HUES64 (cell line): ENCODE measurements around the gene WWC1. TPM values are rescaled to one million over a fixed set of nuclear protein-coding genes. Genes with fewer than 3 reads are reported as not detected.
A peak's percentile ranks its signal among the peaks of the same experiment; 100 is the strongest.

ENCODE experiments used
- H3K27ac ChIP-seq: 2 replicates; pipeline ENCODE4 v1.7.0; 2013; ENCODE audit warnings: low read depth, low read length, inconsistent platforms
- H3K27me3 ChIP-seq: 2 replicates; pipeline ENCODE4 v1.6.1; 2013; ENCODE audit warnings: mild to moderate bottlenecking, low read length; ENCODE audit not compliant: insufficient read depth
- H3K36me3 ChIP-seq: 2 replicates; pipeline ENCODE4 v1.6.1; 2013; ENCODE audit warnings: mild to moderate bottlenecking, low read length; ENCODE audit not compliant: insufficient read depth
- H3K4me1 ChIP-seq: 2 replicates; pipeline ENCODE4 v1.6.1; 2013; ENCODE audit warnings: mild to moderate bottlenecking, low read length, moderate library complexity; ENCODE audit not compliant: insufficient read depth
- H3K4me3 ChIP-seq: 2 replicates; pipeline ENCODE4 v1.5.1; 2013; ENCODE audit warnings: mild to moderate bottlenecking, low read length, moderate library complexity
- H3K9ac ChIP-seq: 2 replicates; pipeline ENCODE4 v1.6.1; 2013; ENCODE audit warnings: mild to moderate bottlenecking, low read depth, low read length
- H3K9me3 ChIP-seq: 2 replicates; pipeline ENCODE4 v1.6.1; 2013; ENCODE audit warnings: low read depth, low read length; ENCODE audit not compliant: insufficient read depth
- WGBS: fragments of 150-250, 120-280 bp; methylation state at CpG from one replicate; pipeline ENCODE4 v1.1.7; 2013; ENCODE audit warnings: missing lambda C conversion rate; 5-methylcytosine and 5-hydroxymethylcytosine counted together
- polyA plus RNA-seq, 2 experiments: library from polyadenylated mRNA; stranded (reverse); fragments of 50-300 nt; gene quantifications; one replicate each; pipeline ENCODE4 v1.2.3, GENCODE V29; 2013

Gene WWC1
- 15.9 TPM for polyA plus RNA-seq (2013, experiment 1 of 2)
- polyA plus RNA-seq (2013, experiment 2 of 2), result 21.4 TPM

DNA sequence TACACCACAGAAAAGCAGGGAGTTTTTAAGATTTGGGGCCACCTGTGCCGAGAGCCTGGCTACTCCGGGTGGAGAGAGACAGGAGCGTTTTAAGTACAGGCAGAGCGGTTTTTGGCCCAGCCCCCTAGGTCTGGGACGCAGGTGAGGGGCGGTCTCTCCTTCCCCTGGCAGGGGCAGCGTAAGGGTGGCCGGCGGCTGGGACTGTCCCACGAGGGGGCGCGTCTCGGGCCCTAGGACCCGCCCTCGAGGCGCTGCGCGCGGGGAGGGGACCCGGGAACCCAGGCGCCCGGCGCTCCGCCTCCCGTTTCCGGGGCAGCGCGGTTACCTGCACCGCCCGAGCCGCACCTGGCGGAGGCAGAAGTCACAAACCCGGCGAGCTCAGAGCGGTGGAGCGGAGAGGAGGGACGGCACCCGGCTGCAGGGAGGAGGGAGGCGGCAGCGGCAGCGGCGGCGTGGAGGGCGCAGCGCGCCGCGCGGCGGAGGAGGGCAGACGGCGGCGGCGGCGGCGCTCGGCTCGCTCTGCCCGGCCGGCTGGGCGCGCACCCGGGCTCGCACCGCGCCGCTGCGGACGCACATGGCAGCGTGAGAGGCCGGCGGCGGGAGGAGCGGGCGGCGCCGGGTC lies at the start of gene WWC1:
Gene WWC1 (plus strand): TSS at position 304 of the 622 bp plus-strand sequence. CDS start 508 bp downstream, outside the sequence.
- H3K4me3 ChIP-seq, result peak within 1 kb of the TSS; percentile 69
- no peaks in the 10 kb centered on the region for H3K36me3 ChIP-seq
- under 1% methylated on average over 77 of the region's 77 CpGs for WGBS
- H3K27ac ChIP-seq, result peak within 1 kb of the TSS; percentile 19; the same call in 1 of the 2 replicates
- H3K27me3 ChIP-seq, result no peaks in the 10 kb centered on the region
- H3K4me1 ChIP-seq, result peaks cover 31% of the 10 kb centered on the region
- no peaks in the 10 kb centered on the region for H3K9me3 ChIP-seq
- peak within 1 kb of the TSS; percentile 66 for H3K9ac ChIP-seq

DNA sequence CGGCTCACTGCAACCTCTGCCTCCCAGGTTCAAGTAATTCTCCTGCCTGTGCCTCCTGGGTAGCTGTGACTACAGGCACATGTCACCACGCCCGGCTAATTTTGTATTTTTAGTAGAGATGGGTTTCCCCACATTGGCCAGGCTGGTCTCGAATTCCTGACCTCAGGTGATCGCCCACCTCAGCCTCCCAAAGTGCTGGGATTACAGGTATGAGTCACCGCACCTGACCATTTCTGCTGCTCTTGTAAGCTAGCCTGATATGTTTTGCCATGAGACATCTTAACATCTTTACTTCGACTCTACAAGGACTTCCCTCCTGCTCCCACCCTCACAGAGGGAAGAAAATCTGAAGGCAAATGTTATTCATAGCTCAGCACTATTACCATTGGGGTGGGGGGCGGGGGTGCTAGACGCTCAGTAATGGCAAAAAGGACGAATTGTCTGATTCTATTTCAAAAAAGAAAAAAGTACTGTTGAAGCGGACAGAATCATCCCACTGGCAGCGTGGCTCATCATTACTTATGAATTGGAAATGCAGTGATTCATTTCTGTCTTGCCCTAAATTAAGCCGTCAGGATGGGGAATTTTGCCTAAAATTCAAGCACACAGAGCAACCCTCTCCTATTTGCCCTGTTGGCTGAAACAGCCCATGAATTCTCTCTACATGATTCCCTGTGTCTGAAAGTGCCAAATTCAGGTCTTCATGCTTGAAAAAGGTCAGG lies 46.4 kb upstream of the WWC1 start:
- Histone ChIP-seq H3K9me3 (no peaks in the 10 kb centered on the region), H3K36me3 (no peaks in the 10 kb centered on the region), H3K27ac (no peak overlapping the region), H3K9ac (no peak overlapping the region), H3K4me3 (no peak overlapping the region), H3K27me3 (peaks cover 24% of the 10 kb centered on the region), H3K4me1 (no peaks in the 10 kb centered on the region)
- WGBS, result 87% methylated on average over 13 of the region's 13 CpGs

- Histone ChIP-seq H3K27ac (no peak overlapping the region), H3K9ac (no peak overlapping the region), H3K9me3 (no peaks in the 10 kb centered on the region), H3K4me3 (no peak overlapping the region), H3K36me3 (no peaks in the 10 kb centered on the region), H3K27me3 (no peaks in the 10 kb centered on the region), H3K4me1 (no peaks in the 10 kb centered on the region)
Observed at GRCh38 chr5:168249923-168250322, 41.5 kb upstream of the WWC1 start.

- Histone ChIP-seq H3K4me1 (no peaks in the 10 kb centered on the region), H3K27me3 (no peaks in the 10 kb centered on the region), H3K27ac (no peak overlapping the region), H3K4me3 (no peak overlapping the region), H3K9me3 (no peaks in the 10 kb centered on the region), H3K9ac (no peak overlapping the region), H3K36me3 (no peaks in the 10 kb centered on the region)
- WGBS, result 80% methylated on average over 7 of the region's 7 CpGs
Observed at GRCh38 chr5:168251259-168251658, 40.2 kb upstream of the WWC1 start.

DNA sequence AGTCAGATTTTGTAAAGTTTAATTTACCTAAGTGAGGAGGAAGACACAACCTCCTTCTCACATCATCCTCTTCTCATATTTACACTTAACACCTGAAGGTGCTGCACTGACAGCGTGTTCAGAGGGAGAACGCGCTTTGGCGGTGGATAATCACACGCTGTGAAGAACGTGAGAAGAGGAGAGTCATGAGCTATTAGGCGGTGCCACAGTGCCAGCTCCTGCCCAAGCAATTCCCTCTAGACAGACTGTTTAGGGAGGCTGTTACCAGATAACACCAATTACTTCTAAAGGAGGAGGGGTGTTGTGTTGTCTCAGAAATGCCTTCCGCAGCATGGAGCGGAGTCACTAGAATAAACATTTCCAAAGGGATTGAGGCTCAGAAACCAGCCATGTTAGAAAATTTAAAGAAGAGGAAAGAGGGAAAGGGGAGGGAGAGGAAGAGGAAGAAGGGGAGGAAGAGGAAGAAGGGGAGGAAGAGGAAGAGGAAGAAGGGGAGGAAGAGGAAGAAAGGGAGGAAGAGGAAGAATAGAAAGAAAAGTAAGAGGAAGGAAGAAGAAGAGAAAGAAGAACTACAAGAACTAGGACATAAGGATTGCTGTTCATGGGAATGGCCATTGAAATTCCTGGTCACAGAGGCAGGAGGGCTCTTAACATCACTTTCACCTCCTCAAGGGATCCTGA lies 37.3 kb upstream of the WWC1 start:
- no peaks in the 10 kb centered on the region for H3K9me3 ChIP-seq
- WGBS, result 95% methylated on average over 9 of the region's 9 CpGs
- H3K27ac ChIP-seq, result no peak overlapping the region
- H3K27me3 ChIP-seq, result no peaks in the 10 kb centered on the region
- H3K9ac ChIP-seq, result no peak overlapping the region
- no peaks in the 10 kb centered on the region for H3K4me1 ChIP-seq
- H3K36me3 ChIP-seq, result no peaks in the 10 kb centered on the region
- H3K4me3 ChIP-seq, result no peak overlapping the region

DNA sequence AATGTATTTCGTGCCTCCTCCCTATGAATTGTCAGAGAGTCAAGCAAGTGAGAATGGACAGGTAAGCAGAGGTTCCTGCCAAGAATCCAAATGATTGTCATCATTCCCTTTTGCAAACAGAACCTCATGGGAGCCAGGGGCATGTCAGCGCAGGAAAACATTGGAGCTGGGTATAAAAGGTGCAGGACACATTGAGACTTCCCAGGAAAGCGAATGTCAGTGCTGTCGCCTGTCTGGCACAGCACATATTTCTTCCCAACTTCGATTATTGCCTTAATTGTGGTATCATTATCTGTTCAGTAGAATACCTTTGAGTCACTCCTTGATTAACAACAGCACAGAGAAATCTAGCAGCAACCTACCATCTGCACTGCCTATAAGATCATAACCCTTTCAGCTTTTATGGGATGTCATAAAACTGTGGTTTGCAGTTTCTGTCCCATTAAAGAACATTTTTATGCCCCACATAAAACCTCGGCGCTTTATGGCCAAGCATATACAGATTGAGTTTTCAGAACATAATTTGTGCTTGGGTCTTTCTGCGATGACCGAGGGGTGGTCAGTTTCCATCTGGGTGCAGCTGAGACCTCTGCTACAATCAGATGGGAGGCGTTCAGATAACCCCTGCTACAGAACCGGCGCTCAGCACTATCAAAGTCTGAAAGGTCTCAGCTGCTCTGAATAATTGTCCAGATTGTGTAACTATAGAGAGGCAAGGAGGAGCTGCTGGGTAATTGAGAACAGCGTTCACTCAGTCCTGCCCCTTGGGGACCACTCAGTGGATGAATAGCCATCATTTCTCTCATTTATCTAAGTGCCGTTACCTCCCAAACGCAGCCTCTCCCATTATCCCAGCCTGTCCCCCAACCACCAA lies 30.9 kb upstream of the WWC1 start:
- no peak overlapping the region for H3K4me3 ChIP-seq
- no peaks in the 10 kb centered on the region for H3K4me1 ChIP-seq
- WGBS, result 93% methylated on average over 15 of the region's 15 CpGs
- no peaks in the 10 kb centered on the region for H3K9me3 ChIP-seq
- H3K36me3 ChIP-seq, result no peaks in the 10 kb centered on the region
- no peak overlapping the region for H3K9ac ChIP-seq
- H3K27ac ChIP-seq, result no peak overlapping the region
- H3K27me3 ChIP-seq, result no peaks in the 10 kb centered on the region

GRCh38 chr5:168261227-168261571 lies 30.2 kb upstream of the WWC1 start:
- H3K36me3 ChIP-seq, result no peaks in the 10 kb centered on the region
- no peak overlapping the region for H3K27ac ChIP-seq
- H3K27me3 ChIP-seq, result no peaks in the 10 kb centered on the region
- H3K9me3 ChIP-seq, result no peaks in the 10 kb centered on the region
- 80% methylated on average over 3 of the region's 3 CpGs for WGBS
- H3K9ac ChIP-seq, result no peak overlapping the region
- H3K4me3 ChIP-seq, result no peak overlapping the region
- no peaks in the 10 kb centered on the region for H3K4me1 ChIP-seq

DNA sequence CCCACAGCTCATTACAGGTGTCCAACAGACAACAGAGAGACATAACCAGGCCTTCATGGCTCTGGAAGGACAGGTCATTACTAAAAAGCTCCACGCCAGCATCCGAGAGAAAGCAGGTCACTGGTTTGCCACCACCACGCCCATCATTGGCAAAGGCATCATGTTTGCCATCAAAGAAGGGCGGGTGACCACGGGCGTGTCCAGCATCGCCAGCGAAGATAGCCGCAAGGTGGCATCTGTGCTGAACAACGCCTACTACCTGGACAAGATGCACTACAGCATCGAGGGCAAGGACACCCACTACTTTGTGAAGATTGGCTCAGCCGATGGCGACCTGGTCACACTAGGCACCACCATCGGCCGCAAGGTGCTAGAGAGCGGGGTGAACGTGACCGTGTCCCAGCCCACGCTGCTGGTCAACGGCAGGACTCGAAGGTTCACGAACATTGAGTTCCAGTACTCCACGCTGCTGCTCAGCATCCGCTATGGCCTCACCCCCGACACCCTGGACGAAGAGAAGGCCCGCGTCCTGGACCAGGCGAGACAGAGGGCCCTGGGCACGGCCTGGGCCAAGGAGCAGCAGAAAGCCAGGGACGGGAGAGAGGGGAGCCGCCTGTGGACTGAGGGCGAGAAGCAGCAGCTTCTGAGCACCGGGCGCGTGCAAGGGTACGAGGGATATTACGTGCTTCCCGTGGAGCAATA lies 29.3 kb upstream of the WWC1 start:
- no peaks in the 10 kb centered on the region for H3K36me3 ChIP-seq
- WGBS, result 91% methylated on average over 39 of the region's 39 CpGs

DNA sequence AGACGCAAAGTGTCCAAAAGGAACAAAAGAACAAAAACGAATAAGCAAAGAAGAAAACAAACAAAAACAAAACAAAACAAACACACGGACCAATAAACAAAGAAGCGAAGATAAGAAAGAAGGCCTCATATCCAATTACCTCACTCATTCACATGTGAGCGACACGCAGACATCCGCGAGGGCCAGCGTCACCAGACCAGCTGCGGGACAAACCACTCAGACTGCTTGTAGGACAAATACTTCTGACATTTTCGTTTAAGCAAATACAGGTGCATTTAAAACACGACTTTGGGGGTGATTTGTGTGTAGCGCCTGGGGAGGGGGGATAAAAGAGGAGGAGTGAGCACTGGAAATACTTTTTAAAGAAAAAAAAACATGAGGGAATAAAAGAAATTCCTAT lies 28.3 kb upstream of the WWC1 start:
- Histone ChIP-seq H3K27ac (no peak overlapping the region), H3K9ac (no peak overlapping the region), H3K27me3 (no peaks in the 10 kb centered on the region), H3K4me3 (no peak overlapping the region), H3K36me3 (no peaks in the 10 kb centered on the region), H3K4me1 (no peaks in the 10 kb centered on the region), H3K9me3 (no peaks in the 10 kb centered on the region)
- 81% methylated on average over 13 of the region's 13 CpGs for WGBS

More for the DNA sequence above, 29.3 kb upstream of the WWC1 start:
- no peaks in the 10 kb centered on the region for H3K4me1 ChIP-seq
- H3K27ac ChIP-seq, result no peak overlapping the region
- H3K9ac ChIP-seq, result no peak overlapping the region
- no peaks in the 10 kb centered on the region for H3K9me3 ChIP-seq
- no peaks in the 10 kb centered on the region for H3K27me3 ChIP-seq
- no peak overlapping the region for H3K4me3 ChIP-seq

DNA sequence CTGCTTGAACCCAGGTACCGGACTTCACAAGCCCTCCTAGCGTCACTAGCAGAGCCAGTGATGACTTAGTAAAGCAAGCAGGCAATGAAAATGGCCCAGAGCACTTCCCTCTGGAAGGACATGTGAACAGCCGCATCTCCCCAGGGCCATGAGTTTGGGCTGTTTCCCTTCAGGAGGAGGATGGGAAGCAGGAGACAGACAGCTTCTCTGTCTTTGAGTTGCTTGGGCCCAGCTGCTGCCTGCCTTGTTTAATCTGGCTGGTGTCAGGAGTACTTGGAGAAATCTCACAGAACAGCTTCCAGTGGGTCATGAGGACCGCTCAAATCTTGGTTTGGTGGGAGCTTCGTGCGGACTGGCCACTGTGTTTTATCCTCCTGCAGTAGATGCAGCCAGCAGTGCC lies 25.4 kb upstream of the WWC1 start:
- Histone ChIP-seq H3K27me3 (peaks cover 4% of the 10 kb centered on the region; the same call in 1 of the 2 replicates), H3K9ac (no peak overlapping the region), H3K36me3 (no peaks in the 10 kb centered on the region), H3K4me1 (peaks cover 9% of the 10 kb centered on the region; the same call in 1 of the 2 replicates), H3K27ac (no peak overlapping the region), H3K4me3 (no peak overlapping the region), H3K9me3 (no peaks in the 10 kb centered on the region)
- 95% methylated on average over 6 of the region's 6 CpGs for WGBS
